Measurements from ENCODE around the gene FAM210A. TPM values are rescaled to one million over a fixed set of nuclear protein-coding genes. Genes with fewer than 3 reads are reported as not detected.

The FAM210A gene
- polyA plus RNA-seq, 1 donor (not counting 4 experiments of a cell fraction or from before 2014, with no cell fraction given) = 31.7 TPM

GRCh38 chr18:13715330-13715729, 11.0 kb downstream of the FAM210A start:
- no peak overlapping the region for H2AFZ ChIP-seq (ENCODE audit: control insufficient read depth, low read length)
- FAIRE-seq (no peak), DNase-seq (ENCODE audit: low read depth, low spot score) (no peak)
- dilution Hi-C loops (cut with MboI; ENCODE audit: extremely low pct_ligation_motif_present, low sequenced_read_pairs) = no loop called here
- H3K4me1 ChIP-seq (ENCODE audit: control insufficient read depth, extremely low read depth, insufficient read depth, low read length) = peaks cover 4% of the 10 kb centered on the region
- H4K20me1 ChIP-seq (ENCODE audit: control insufficient read depth, extremely low read depth, insufficient read depth, low read length) = no peaks in the 10 kb centered on the region
- no peak overlapping the region for H3K4me2 ChIP-seq (ENCODE audit: control insufficient read depth, extremely low read depth, insufficient read depth, low read depth, low read length)
- H3K9me1 ChIP-seq (ENCODE audit: control insufficient read depth, extremely low read depth, insufficient read depth, low read length) = no peaks in the 10 kb centered on the region
- no peak overlapping the region for H3K9ac ChIP-seq (ENCODE audit: control insufficient read depth, extremely low read depth, insufficient read depth, low read length)
- no peak for TF ChIP-seq EZH2 (IDR thresholded peaks at IDR 0.05; ENCODE audit: low read length)
- no peak for TF ChIP-seq CTCF (optimal IDR thresholded peaks at IDR 0.05 in 1 of 3, IDR thresholded peaks at IDR 0.05 in 1 of 3, conservative IDR thresholded peaks at IDR 0.05 in 1 of 3; ENCODE audit: extremely low read depth in 1 of 3, insufficient read depth in 2 of 3, low read length in 3 of 3)
- H3K9me3 ChIP-seq (ENCODE audit: control insufficient read depth, low read depth, low read length) = no peaks in the 10 kb centered on the region
- no peaks in the 10 kb centered on the region for H3K27me3 ChIP-seq (ENCODE audit: control insufficient read depth, extremely low read depth, insufficient read depth, low read length)
- no peak overlapping the region for H3K4me3 ChIP-seq (ENCODE audit: control insufficient read depth in 2 of 3, extremely low read depth in 1 of 3, insufficient read depth in 2 of 3, low read depth in 1 of 3, low read length in 3 of 3)
- peaks cover 96% of the 10 kb centered on the region for H3K79me2 ChIP-seq (ENCODE audit: control insufficient read depth, insufficient read depth, low read length)
- no peak overlapping the region for H3K27ac ChIP-seq (ENCODE audit: control insufficient read depth, insufficient read depth, low read length)
- H3K36me3 ChIP-seq (ENCODE audit: control insufficient read depth in 2 of 2, extremely low read depth in 1 of 2, insufficient read depth in 2 of 2, low read length in 2 of 2) = no peaks in the 10 kb centered on the region

- DNase-seq (ENCODE audit: low read depth, low spot score) = no peak
- Histone ChIP-seq H3K4me2 (ENCODE audit: control insufficient read depth, extremely low read depth, insufficient read depth, low read depth, low read length) (no peak overlapping the region), H3K9ac (ENCODE audit: control insufficient read depth, extremely low read depth, insufficient read depth, low read length) (no peak overlapping the region), H4K20me1 (ENCODE audit: control insufficient read depth, extremely low read depth, insufficient read depth, low read length) (no peaks in the 10 kb centered on the region), H3K27ac (ENCODE audit: control insufficient read depth, insufficient read depth, low read length) (no peak overlapping the region), H3K36me3 (ENCODE audit: control insufficient read depth in 2 of 2, extremely low read depth in 1 of 2, insufficient read depth in 2 of 2, low read length in 2 of 2) (no peaks in the 10 kb centered on the region), H3K4me3 (ENCODE audit: control insufficient read depth in 2 of 3, extremely low read depth in 1 of 3, insufficient read depth in 2 of 3, low read depth in 1 of 3, low read length in 3 of 3) (no peak overlapping the region), H3K27me3 (ENCODE audit: control insufficient read depth, extremely low read depth, insufficient read depth, low read length) (no peaks in the 10 kb centered on the region), H3K79me2 (ENCODE audit: control insufficient read depth, insufficient read depth, low read length) (peaks cover 95% of the 10 kb centered on the region), H2AFZ (ENCODE audit: control insufficient read depth, low read length) (no peak overlapping the region), H3K4me1 (ENCODE audit: control insufficient read depth, extremely low read depth, insufficient read depth, low read length) (peaks cover 4% of the 10 kb centered on the region), H3K9me1 (ENCODE audit: control insufficient read depth, extremely low read depth, insufficient read depth, low read length) (no peaks in the 10 kb centered on the region), H3K9me3 (ENCODE audit: control insufficient read depth, low read depth, low read length) (no peaks in the 10 kb centered on the region)
- TF ChIP-seq EZH2 (IDR thresholded peaks at IDR 0.05; ENCODE audit: low read length) (no peak), CTCF (optimal IDR thresholded peaks at IDR 0.05 in 1 of 3, IDR thresholded peaks at IDR 0.05 in 1 of 3, conservative IDR thresholded peaks at IDR 0.05 in 1 of 3; ENCODE audit: extremely low read depth in 1 of 3, insufficient read depth in 2 of 3, low read length in 3 of 3) (no peak)
- dilution Hi-C loops (cut with MboI; ENCODE audit: extremely low pct_ligation_motif_present, low sequenced_read_pairs) = no loop called here
- FAIRE-seq = no peak
These were observed 12.8 kb downstream of the FAM210A start for GRCh38 chr18:13713455-13714055.

All from keratinocyte (primary cell).